Activated CD4-positive, alpha-beta T cell treated with anti-CD3 and anti-CD28 coated beads for 48 hours (primary cell): ENCODE measurements around the gene GNAQ.

Experiments used
- DNase-seq: peaks from one replicate; pipeline ENCODE4 v3.0.0-alpha.2; 2020

GNAQ gene

DNA sequence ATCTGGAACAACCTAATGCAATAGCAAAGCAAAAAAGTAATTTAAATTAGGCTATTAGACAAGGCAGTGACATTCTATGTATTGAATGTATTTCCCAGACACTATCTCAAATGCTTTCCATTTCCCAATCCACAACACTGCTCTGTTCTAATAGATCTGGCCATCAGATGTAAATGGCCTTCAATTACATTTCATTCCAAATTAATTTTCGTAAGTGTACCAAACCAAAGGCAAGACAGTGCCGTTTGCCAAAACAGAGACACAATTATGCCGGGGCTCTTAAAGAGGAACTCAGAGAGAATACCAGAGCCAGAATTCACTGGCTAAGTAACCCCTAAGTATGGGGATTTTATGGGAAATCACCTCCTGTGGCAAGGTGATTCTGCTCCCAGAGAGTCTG is 63.1 kb downstream of the GNAQ start:
- no peak for DNase-seq

DNA sequence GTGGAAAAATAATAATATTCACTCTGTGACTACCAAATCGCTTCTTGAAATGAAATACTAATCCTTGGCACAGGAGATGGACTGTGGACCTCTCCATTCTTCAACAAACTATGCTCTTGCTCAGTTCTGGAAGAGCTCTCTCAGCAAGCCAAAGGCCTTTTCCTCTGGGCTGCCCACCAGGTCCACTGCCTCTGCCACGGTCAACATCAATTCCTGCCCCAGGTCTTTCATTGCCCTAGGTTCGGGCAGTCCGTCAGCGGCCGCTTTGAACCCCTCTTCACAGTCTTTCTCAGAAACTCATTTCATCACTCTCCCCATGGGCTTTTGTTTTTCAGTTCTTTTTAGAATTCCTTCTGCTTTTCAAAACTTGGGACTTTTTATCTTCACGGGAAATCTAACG is 64.9 kb downstream of the GNAQ start:
- DNase-seq: no peak

DNA sequence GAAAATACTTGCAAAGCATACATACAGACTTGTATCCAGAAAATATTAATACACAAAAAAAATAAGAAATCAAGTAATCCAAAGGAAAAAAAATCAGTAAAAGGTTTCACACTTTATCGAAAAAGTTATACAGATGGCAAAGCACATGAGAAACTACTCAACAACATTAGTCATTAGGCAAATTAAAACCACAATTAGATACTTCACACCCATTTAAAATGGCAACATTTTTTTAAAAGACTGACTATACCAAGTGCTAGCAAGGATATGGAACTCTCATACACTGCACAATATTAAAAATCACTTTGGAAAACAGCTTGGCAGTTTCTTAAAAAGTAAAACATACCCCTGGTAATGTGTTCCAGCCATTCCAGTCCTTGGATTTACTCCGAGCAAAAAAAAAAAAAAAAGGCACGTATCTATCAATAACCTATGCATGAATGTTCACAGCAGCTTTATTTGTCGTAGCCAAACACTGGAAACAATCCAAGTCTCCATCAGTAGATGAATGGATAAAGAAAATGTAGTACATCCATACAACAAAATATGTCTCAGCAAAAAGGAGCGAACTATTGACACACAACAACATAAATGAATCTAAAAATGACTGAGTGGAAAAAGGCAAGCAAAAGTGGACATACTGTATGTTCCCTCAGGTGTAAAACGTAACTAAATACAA is 66.0 kb downstream of the GNAQ start:
- DNase-seq: no peak

DNA sequence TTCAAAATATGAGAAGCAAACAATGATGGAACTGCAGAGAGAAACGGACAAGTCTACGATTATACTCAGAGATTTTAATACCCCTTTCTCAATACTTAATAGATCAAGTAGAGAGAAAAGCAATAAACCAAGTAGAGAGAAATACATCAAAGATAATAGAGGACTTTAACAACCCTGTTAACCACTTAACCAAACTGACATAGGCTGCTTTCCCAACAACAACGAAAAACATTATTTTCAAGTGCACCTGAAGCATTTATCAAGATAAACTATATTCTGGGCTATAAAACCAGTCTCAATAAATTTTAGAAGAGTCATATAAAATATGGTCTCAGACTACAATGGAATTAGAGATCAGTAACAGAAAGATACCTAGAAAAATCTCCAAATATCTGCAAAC is 67.4 kb downstream of the GNAQ start:
- no peak for DNase-seq

GRCh38 chr9:77961541-77961940 is 70.1 kb downstream of the GNAQ start:
- no peak for DNase-seq

DNA sequence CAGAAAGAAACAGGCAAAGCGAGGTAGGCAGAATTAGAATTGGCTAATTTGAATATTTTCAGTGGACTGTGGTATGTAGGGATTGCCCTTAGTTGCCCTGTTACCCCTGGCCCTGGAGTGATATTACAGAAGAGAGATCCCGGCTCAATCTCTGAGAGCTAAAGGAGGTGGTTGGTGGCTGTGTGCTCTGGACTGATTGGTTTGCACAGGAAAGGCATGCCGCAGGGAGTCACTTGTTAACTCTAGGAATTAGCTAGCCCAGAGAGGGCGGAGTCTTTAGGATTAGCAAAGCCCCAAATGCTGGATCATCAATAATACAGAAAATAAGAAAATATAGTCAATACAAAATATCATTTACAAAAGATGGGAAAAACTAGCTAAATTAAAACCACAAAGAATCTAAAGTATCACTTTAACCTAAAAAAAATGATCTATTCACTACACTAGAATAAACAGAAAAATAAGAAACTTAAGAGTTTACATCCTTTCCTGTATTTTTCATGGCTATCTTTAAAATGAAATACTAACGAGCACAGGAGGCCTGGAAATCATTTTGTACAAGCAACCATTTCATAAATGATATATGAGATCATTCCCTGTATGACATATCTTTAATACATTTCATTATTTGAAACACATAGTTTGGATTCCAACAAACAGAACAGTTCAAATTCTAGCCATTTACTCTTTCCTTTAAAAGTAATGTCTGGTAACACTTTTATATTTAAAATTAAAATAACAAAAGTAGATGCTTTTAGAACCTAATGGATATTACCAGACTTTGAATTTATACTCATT is 71.1 kb downstream of the GNAQ start:
- DNase-seq: no peak

GRCh38 chr9:77959803-77960202 is 71.8 kb downstream of the GNAQ start:
- no peak for DNase-seq

DNA sequence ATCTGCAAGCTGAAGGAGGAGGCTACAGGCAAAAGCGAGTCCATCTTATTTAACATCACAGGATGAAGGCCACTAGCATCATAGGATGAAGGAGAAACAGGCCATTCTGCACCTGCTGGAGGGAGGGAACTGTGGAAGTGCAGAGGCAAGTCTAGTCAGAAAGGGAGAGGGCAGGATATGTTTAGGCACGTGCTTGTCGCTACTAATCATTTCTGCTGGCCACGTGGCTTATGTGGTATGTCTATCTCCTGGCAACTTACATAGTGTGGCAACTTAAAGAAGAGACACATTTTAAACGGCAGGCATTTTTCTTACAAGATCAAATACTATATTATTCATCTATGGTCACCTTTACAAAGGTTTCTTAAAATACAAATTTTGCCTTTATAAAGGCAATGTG is 74.0 kb downstream of the GNAQ start:
- DNase-seq: no peak

GRCh38 chr9:77956555-77956954 is 75.1 kb downstream of the GNAQ start:
- no peak for DNase-seq

- DNase-seq: no peak
These were observed 77.0 kb downstream of the GNAQ start for GRCh38 chr9:77954666-77955015.

DNA sequence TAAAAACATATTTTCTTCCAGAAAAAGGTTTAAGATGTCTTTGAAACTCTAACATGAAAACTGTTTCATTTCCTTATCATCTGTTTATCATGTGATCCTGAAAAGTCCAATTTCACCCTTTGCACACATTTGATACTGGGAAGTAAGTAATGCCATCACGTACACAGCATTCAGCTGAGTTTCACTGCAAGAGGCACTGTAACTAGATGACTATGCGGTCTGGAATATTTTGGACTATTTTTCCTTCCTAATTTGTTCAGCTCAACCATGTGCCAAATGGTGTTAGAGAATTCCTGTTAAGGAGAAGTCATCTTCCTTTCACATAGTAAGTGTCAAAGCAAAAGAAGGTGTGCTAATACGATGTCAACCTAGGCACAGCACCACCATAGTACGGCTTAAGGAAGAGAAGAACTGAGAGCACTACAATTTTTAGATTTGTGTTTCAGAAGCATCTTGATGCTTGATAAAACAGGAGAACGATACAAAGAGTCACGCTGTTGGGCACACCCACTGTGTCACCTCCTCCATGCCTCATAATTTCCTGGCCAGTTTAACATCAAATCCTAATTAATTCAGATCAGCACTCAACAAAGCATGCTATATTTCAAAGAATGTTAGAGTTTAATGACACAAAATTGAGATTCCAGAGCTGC is 77.5 kb downstream of the GNAQ start:
- DNase-seq: no peak

DNA sequence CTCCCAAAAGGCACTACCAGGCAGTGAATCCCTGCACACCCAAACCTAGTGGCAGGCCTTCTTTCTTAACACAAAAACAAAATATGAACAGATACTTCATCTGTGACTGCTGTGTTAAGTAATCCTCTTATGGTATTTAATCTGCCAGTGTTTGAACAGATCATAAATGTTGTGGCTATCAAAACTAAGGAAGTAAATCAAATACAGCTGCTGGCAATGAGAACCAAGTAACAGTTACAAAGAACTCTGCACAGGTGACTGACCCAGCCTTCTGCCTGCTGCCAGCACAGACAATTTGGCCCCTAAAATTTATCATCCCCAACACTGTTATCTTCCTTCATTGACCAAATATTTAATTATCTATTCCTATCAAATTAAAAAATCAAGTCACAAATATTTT is 78.0 kb downstream of the GNAQ start:
- no peak for DNase-seq

DNA sequence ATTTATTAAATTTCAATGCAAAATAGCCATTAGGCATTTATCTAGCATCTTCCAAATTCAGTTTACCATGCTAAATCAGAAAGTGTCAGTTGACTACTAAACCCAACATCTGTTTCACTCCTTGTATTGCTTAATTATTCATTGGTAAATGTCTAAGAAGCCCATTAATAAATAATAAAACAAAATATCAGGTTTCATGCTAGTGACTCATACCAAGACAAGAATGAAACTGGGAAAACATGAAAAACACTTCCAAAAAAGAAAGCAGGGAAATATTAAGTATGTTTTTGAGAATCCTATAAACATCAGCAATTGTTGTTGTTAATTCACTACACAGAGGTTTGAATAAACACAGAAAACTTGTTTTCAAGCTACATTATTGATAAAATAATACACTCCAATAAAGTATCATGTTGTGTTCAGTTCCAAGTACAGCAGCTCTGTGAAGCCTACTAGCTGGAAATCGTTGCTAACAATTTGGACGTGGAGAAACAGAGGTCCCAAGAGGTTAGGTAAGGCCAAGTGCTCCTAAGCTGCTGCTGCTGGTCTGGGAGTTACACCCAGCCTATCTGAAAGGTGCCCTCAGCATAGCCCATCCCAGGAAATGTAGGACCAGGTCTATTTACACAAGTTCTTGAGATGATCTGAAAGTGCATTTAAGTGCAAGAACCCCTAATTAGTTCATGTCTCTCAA is 78.8 kb downstream of the GNAQ start:
- DNase-seq: no peak

- no peak for DNase-seq
These were observed 80.2 kb downstream of the GNAQ start for GRCh38 chr9:77951369-77951768.

DNA sequence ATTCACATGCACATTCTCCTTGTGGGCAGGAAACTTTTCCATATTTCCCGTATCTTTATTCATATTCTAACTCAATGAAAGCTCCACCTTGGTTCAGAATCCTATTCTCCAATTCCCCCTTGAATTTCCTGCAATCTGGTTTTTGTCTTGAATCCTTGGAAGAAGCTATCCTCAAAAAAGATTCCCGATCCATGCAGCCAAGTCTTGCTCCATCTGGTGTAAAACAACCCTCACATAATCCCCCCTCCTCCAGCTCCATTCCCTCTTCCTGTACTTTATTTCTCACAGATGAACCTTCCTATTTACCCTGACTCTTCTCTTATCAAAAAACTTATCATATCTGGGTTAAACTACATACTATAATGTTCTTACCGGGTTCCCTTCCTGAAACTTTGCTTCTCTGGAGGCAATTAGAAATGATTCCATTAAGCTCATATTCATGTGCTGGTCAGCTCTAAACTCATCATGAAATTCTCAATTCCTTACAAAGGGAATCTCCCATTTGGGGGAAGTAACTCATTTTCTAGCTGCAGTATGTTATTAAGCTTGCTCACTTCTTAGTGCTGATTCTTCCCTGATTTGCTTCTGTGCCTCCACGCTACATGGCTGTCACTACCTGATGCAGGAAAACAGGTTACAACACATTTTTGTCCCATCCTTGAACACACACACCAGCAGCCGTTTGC is 81.7 kb downstream of the GNAQ start:
- no peak for DNase-seq

GRCh38 chr9:77947651-77948050 is 84.0 kb downstream of the GNAQ start:
- DNase-seq: no peak

- no peak for DNase-seq
These were observed 84.5 kb downstream of the GNAQ start for GRCh38 chr9:77946969-77947620.

- DNase-seq: no peak
These were observed 85.3 kb downstream of the GNAQ start for GRCh38 chr9:77946296-77946695.

DNA sequence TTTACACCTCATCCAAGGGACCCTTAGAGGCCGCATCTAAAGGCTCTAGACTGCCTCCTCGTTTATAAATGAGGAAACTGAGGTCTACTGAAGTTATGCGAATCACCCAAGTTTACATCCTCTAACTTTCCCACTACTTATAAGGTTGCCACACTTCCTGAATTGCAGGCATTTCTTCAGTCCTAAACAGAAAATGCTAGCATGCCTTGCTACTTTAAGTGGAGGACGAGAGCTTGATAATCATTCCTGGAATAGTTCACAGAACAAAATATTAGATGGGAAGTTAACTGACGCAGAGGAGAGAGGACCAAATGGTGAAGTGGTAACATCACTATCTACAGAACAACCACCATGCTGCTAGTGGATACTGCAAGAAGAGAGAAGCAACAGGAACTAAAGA is 85.8 kb downstream of the GNAQ start:
- no peak for DNase-seq

DNA sequence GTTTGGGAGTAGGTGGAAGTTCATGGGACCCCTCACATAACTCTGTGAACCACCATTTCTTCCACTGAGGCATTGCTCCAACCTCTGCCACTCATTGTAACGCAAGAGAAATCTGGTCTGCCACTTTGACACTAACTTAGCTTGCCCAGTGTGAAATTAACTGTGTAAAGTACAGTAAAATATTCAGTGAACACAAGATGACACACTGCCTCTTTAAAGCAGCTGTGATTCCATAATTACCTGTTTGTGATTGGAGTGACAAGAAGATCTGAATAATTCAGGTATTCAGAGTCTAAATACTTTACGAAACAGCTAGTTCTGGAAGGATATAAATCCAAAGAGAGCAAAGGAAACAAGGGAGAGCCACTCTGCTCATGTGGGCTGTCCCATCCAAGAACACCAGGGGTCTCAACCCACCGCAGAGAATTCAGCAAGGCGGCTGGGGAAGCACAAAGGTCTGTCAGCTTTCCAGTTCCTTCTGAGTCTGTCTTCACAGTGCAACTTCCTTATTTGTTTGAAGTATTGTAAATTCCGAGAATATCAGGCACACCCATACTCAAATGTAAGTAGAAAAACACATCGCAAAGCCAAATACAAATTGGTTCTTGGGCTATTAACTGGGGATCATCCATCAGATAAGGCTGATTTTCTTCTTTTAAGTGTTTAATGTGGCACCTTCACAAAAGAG is 86.9 kb downstream of the GNAQ start:
- DNase-seq: no peak

DNA sequence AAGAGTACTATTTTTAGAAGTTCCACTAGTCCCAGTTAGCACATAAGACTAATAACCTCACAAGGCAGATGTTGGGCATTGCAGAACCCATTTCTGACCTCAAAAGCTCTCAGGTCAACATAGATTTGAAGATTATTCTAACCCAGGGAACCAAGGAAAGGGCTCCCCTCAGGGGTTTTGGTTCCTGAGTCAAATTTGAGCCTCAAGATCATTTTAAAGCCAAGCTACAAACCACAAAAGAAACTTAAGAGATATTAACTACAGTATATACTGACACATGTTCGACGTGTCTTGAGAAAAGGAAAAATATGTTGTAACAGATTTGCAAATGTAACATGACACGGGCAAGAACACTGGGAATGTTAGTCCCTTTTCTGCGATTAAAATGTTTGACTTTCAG is 88.6 kb downstream of the GNAQ start:
- no peak for DNase-seq

GRCh38 chr9:77939149-77939668 is 92.4 kb downstream of the GNAQ start:
- no peak for DNase-seq
